Hematopoietic multipotent progenitor cell treated with erythropoietin and hydrocortisone succinate and interleukin-3 and kit ligand, for 17 days (in vitro differentiated cells): ENCODE data around the gene PDZRN3.

Experiments used
- DNase-seq: peaks from one replicate; pipeline ENCODE4 v3.0.0-alpha.2; 2015; ENCODE audit warnings: low spot score

The PDZRN3 gene

DNA sequence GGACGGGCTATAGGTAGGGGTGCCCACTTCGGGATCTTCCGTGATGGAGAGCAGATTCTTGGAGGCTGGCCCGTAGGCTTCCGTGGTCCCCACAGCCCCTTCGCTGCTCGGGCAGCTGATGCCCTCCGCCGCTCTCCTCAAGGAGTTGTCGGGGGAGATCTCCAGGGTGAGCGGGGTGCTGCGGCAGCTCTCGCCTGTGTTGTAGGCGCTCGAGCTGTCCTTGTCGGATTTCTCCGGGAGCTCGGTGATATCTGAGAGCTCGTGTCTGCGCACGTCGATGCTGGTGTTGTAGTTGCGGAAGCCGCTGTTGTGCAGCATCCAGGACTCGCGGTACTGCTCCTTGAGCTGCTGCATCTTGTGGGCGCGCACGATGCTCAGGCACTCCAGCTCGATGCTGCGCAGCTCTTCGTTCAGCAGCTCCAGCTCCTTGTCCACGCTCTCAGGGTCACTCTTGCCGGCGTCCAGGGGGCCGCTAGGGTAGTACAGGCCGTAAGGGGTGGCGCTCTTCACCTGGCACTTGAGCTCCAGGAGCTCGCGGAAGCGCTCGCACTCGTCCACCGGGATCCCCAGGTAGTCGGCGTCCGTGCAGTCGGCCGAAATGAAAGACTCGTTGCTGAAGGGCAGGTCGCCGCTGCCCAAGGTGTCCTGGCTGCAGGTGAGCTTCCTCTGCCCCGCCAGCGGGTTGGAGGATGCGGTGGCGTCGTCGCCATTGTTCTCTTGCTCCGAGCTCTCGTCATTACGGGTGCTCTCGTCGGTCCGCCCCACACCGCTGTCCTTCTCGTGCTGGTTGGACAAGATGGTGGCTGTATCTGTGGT lies 240.4 kb downstream of the PDZRN3 start:
- DNase-seq, result no peak

DNA sequence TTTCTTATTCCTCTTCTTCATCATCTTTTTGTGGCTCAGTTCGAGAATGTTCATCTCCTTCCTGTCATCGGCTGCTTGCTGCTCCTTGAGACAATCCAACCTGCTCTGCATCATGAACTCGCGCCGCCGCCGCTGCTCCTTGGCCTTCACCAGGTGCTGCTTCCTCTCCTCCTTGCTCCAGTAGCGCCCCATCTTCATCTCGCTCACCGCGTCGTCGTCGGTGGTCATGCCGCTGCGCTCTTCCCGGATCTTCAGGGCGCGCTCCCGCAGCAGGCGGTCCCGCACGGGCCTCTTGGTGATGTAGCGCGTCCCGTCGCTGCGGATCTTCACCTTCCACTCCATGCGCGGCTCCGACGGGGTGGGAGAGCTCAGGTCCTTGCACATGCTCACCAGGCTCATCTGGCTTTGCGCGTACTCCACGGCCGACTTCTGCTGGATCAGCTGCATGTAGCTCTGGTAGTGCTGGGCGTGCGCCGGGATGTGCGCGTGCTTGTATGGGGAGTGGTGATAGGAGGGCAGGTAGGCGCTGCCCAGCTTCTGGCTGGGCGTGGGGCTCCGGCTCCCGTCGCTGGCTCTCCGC lies 241.2 kb downstream of the PDZRN3 start:
- DNase-seq, result no peak

DNA sequence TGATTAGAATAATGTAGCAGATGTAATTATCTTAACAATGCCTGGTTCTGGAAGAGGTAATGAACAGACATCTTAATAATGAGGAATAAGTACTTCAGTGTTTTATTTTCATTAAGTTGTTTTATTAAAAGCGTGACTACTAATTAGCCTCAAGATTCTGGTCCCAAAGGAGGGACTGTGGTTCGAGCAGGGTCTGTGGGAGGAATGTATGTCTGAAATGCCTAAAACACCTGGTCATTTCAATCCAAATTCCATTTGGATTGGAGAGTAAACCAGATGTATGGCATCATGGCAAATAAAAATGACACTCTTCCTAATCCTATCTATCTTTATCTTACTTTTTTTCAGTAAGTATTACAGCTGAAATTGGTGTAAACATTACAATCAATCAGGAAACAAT lies 243.2 kb downstream of the PDZRN3 start:
- DNase-seq, result no peak

DNA sequence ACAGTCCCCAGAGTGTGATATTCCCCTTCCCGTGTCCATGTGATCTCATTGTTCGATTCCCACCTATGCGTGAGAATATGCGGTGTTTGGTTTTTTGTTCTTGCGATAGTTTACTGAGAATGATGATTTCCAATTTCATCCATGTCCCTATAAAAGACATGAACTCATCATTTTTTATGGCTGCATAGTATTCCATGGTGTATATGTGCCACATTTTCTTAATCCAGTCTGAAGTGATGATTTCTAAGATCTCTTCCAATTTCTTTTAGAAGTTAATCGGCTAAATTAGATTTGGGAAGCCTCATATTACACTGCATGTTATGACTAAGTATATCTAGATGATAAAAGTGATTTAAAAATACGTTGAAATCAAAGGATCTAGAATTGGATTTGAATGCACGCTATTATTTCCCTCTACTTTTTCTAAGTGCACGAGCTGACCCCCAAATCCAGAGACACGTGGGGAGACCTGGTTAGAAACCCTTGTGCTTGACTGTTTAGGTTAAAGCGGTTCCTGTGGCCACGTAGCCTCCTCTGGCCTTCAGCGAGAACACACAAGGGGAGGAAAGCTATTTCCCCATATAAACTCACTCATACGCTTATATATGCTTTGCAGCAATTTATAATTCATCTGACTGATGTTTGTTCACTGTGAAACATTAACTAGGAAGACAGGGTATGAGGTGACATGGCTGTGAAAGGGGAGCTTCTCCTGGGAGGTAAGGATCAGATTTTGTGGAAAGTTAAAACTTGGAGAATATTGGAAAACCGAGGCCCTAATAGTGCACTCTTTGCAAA lies 243.8 kb downstream of the PDZRN3 start:
- DNase-seq, result no peak

DNA sequence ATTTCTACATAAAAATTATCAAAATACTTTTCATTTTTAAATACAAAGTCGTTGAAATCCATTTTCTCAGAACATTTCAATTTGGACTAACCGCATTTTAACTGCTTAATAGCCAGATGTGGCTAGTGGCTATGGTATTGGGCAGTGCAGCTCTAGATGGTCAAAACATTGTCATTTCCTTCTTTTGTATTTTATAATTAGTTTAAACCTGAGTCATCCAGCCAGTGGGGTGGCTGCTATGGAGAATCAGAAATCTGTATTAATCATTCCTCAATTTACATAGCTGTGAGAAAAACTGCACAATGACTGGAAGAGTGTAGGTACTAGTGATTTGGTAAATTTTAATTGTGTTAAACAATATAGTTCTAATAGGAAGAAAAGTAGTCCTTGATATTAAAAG lies 245.3 kb downstream of the PDZRN3 start:
- no peak for DNase-seq

DNA sequence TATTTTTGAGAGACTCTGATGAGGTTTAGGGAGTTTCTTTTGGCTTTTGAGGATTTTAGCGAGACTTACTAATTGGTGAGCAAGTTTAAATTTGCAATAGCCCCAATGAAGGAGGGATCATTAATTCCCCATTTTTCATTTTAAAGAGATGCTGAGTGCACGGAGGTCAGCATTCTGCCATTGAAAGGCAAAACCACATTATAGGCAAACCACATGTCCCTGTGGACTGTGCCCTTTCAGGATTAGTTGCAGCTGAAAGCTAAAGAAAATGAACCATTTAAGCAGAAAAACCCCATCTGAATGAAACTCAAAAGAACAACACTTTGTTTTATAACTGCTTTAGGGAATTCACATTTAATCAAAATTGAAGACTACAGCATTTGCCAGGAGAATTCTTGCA lies 246.5 kb downstream of the PDZRN3 start:
- no peak for DNase-seq

GRCh38 chr3:73365756-73366397 lies 258.9 kb downstream of the PDZRN3 start:
- DNase-seq, result no peak

GRCh38 chr3:73364517-73364916 lies 260.2 kb downstream of the PDZRN3 start:
- no peak for DNase-seq

DNA sequence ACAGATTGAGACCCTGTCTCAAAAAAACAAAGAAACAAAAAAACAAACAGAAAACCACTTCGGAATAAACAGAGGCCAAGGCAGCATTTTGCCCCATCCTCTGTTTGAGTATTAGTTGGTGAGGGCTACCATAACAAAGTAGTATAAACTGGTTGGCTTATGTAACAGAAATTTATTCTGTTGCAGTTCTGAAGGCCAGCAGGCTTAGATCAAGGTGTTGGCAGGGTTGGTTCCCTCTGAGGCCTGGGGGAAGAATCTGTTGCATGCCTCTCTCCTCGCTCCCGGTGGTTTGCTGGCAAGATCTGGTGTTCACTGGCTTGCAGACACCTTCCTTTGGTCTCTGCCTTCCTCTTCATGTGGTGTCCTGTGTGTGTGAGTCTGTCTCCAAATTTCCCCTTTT lies 261.6 kb downstream of the PDZRN3 start:
- no peak for DNase-seq

DNA sequence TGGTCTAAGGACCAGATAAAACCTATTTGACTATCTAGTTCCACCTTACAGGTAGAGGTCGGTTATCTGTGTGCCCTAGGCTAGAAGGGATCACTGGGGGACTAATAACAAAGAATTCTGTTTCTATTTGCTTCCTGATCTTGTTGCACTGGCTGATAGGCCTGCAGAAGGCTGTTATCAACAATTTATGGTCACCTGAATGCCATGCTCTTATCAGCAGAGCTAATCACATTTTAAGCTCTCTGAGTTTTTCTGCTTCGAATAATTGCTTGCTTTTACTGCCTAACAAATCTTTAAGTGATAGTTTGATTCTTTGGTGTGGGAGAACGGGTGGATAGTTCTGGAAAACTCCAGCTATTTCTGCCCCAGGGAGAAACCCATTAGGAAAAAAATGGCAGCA lies 263.1 kb downstream of the PDZRN3 start:
- no peak for DNase-seq

DNA sequence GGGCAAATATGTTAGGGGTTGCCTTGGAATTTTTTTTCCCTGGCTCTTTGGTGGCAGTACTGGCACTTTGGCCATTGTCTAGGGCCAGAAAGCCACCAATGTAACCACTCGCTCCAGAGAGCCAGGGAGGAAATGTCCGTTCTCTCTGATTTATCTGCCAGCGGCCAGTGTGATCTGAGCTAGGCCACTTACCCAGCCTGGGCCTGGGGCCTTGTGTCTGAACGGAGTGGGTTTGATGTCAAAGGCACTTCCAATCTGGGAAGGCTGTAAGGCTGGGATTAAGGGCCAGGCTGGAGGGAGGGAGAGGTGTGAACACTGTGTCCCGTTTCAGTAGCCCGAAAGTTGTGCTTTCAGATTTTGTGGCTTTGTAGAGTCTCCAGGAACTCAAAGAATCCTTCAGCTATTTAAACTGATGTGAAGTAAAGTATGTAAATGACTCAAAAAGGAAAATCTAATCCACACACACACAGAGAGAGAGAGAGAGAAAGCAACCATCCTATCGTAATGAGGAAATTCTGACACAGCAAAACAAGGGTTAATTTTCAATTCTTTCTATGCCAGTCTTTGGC lies 271.0 kb downstream of the PDZRN3 start:
- no peak for DNase-seq

GRCh38 chr3:73352841-73353645 lies 271.7 kb downstream of the PDZRN3 start:
- DNase-seq, result no peak

DNA sequence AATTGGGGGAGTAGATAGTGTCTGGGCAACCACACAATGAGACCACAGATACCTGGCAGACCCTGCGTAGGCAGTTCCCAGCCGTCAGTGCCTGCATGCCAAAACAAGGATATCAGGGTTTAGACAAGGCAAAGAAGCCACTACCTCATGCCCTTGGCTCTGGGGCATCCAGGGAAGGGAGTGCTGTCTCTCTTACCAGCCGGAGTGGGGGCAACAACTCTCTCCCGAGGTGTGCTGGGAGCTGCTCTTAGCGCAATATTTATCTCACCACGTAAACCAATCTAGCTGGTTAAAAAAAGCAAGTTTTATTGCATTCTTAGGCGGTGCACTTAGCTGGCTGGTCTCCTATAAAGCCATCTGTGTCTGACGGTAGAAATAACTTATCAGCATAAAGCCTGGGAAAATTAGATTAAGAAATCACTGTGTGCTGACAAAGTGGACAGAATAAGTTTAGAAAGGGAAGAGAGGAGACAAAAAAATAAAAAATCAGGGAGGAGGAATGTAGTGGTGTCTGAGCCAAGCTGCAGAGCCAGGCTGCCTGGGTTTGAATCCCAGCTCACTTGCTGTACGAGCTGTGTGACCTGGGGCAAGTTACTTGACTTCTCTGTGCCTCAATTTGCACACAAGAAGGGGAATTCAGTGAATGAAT lies 273.2 kb downstream of the PDZRN3 start:
- no peak for DNase-seq

DNA sequence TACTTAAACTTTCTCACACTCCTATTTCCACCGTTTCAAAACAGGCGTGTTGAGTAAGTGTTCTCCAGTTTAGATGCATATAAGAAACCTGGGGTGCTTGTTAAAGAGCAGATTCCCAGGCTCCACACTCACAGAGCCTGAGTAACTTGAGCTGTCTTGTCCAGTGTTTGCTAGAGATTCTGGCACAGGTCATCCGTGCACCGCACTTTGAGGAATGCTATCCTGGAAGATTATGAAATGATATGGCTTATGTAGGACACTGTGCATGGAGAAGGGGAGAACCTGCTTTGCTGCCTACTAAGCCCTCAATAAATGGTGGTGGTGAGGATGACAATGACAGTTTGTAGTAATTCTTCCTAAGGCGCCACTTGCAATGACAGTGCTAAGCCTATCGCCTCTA lies 273.7 kb downstream of the PDZRN3 start:
- no peak for DNase-seq

GRCh38 chr3:73349657-73350056 lies 275.1 kb downstream of the PDZRN3 start:
- no peak for DNase-seq

GRCh38 chr3:73342077-73342476 lies 282.7 kb downstream of the PDZRN3 start:
- DNase-seq, result no peak

DNA sequence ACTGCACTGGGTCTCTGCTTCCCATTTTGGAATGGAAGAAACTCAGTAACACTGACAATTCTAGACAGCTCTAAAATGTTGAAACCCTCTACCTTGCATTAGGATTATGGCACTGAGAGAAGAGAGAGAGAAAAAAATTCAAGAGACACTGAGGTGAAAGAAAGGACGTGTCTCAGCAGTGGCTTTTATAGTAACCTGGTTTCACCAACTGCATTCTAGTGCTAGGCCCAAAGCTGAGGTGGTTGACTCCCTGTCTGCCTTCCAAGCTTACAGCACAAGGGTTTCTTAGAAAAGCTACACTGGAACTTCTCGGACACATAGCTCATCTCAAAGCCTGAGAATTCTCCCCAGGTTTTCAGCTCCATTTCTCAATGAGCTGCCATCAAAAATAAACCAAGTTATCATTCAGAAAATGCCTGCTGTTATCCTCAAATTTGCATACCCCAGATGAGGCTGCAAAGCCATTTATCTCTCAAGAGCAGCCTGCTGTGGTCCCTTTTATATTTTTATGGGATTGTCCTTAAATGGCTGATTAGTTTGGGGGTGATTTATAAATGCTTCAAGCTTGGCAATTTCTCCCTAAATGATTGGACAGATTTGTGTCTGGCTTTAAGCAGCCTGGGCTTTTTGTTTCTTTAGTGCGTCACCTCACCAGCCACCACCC lies 283.3 kb downstream of the PDZRN3 start:
- no peak for DNase-seq

DNA sequence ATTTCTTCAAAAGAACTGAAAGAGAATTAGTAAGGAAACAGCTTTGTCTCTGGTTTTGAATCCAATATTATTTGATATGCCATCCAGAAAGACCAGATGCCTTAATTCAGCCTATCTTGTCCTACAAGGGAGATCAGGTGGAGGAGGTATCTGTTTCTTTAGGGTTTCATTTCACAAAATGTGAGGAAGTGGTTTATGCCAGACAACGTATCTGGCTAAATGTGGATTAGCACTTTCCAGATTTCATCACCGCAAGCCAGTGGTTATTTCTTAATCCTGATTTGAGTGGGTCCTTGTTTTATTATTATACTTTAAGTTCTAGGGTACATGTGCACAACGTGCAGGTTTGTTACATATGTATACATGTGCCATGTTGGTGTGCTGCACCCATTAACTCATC lies 292.2 kb downstream of the PDZRN3 start:
- DNase-seq, result no peak
